Upper lobe of left lung (tissue), 6 donors: Measurements from ENCODE around the gene SMG7. TPM values are rescaled to one million over a fixed set of nuclear protein-coding genes. Genes with fewer than 3 reads are reported as not detected.

Experiments used
- ATAC-seq, 2 donors: fragments of 200-7000 bp; cut with Tn5 transposase; one replicate each; pipeline ENCODE4 v1.9.1; 2022; ENCODE audit warnings: mild to moderate bottlenecking in 2 of 2, moderate library complexity in 2 of 2; ENCODE audit not compliant: low FRiP score in 2 of 2
- DNase-seq, 2 donors: peaks; one replicate each; pipeline ENCODE4 v3.0.0-alpha.2; 2019 to 2020
- H3K27ac ChIP-seq, 4 donors: fragments of 200-600 bp; sonication (generic); one replicate each; pipeline ENCODE4 v1.5.1; 2016 to 2019
- H3K27me3 ChIP-seq, 4 donors: fragments of 200-600 bp; sonication (generic); one replicate each; pipeline ENCODE4 v1.5.1; 2017 to 2019
- H3K36me3 ChIP-seq, 4 donors: fragments of 200-600 bp; sonication (generic); one replicate each; pipeline ENCODE4 v1.5.1; 2016 to 2019
- H3K4me1 ChIP-seq, 4 donors: fragments of 200-600 bp; sonication (generic); one replicate each; pipeline ENCODE4 v1.5.1; 2018 to 2019
- H3K4me3 ChIP-seq, 4 donors: fragments of 200-600 bp; sonication (generic); one replicate each; pipeline ENCODE4 v1.5.1; 2017 to 2019; ENCODE audit warnings: mild to moderate bottlenecking in 2 of 4, moderate library complexity in 1 of 4
- H3K9me3 ChIP-seq, 4 donors: fragments of 200-600 bp; sonication (generic); one replicate each; pipeline ENCODE4 v1.5.1; 2018 to 2019
- CTCF ChIP-seq, 6 experiments: fragments of 450-650 bp in 4 of 6; fragments of 200-600 bp in 2 of 6; sonication (generic) in 2 of 6; IDR thresholded peaks; one replicate each; pipeline ENCODE4 v1.5.1; 2016 to 2019; ENCODE audit warnings: antibody characterized with exemption in 6 of 6
- EP300 ChIP-seq, 4 donors: sonication (generic); formaldehyde crosslinking; IDR thresholded peaks; one replicate each; pipeline ENCODE4 v1.5.1; 2017; ENCODE audit warnings: antibody characterized with exemption in 4 of 4, control low read depth in 2 of 4
- POLR2A ChIP-seq, 4 donors: fragments of 450-650 bp; IDR thresholded peaks; one replicate each; pipeline ENCODE4 v1.5.1; 2016 to 2017; ENCODE audit warnings: antibody characterized with exemption in 4 of 4, mild to moderate bottlenecking in 2 of 4
- POLR2AphosphoS5 ChIP-seq, 2 donors: sonication (generic); formaldehyde crosslinking; IDR thresholded peaks; one replicate each; pipeline ENCODE4 v1.5.1; 2017; ENCODE audit warnings: antibody characterized with exemption in 2 of 2
- WGBS, 2 donors: methylation state at CpG; one replicate each; pipeline ENCODE4 v1.1.5; 2017 to 2018; 5-methylcytosine and 5-hydroxymethylcytosine counted together
- total RNA-seq, 6 donors: library from RNA; depleted of rRNA in 4 of 6; stranded (reverse); fragments of >200 nt in 4 of 6; gene quantifications; one replicate each; pipeline versions ENCODE4 v1.1.0 to v1.2.1, GENCODE V29; 2016 to 2021
- donor health status: DM: no; HTN: no; CAD: no; lungs with moderate emphysema.
- donor health status: DM: no; HTN: yes; CAD: no; lungs with severe emphysema.

Gene SMG7
- total RNA-seq, 6 donors from 2014 or later, result 35.6 to 62.4 (median 50.5) TPM

GRCh38 chr1:183583466-183583865 lies 111.2 kb downstream of the SMG7 start:
- H3K9me3 ChIP-seq, result no peaks in the 10 kb centered on the region
- ATAC-seq (peak; percentile 53 to 72), DNase-seq (peak in 1 of 2 donors; percentile 72)
- peak overlapping the region; percentile 39 to 78 (median 69) for H3K27ac ChIP-seq
- H3K4me3 ChIP-seq, result no peak overlapping the region
- WGBS, 2 donors, result 44 to 59% methylated on average over 6 of the region's 6 CpGs
- H3K36me3 ChIP-seq, result no peaks in the 10 kb centered on the region
- no peaks in the 10 kb centered on the region for H3K27me3 ChIP-seq
- no peak for TF ChIP-seq CTCF (IDR thresholded peaks at IDR 0.05)
- peak in 1 of 4 donors; percentile 40 for TF ChIP-seq EP300 (IDR thresholded peaks at IDR 0.05)
- peak in 1 of 4 donors; percentile 50 for TF ChIP-seq POLR2A (IDR thresholded peaks at IDR 0.05)
- H3K4me1 ChIP-seq, result peaks cover 20 to 38% (median 36%) of the 10 kb centered on the region in 4 donors

GRCh38 chr1:183584147-183584546 lies 111.8 kb downstream of the SMG7 start:
- ATAC-seq (no peak), DNase-seq (peak in 1 of 2 donors; percentile 75)
- Histone ChIP-seq H3K27ac (peak overlapping the region; percentile 25 to 78 (median 69)), H3K27me3 (no peaks in the 10 kb centered on the region), H3K4me3 (no peak overlapping the region), H3K4me1 (peaks cover 15 to 38% (median 34%) of the 10 kb centered on the region in 4 donors), H3K9me3 (no peaks in the 10 kb centered on the region), H3K36me3 (no peaks in the 10 kb centered on the region)
- 55 to 61% methylated on average over 5 of the region's 5 CpGs for WGBS, 2 donors
- TF ChIP-seq CTCF (IDR thresholded peaks at IDR 0.05), result no peak
- no peak for TF ChIP-seq POLR2A (IDR thresholded peaks at IDR 0.05)
- TF ChIP-seq EP300 (IDR thresholded peaks at IDR 0.05), result no peak
- TF ChIP-seq POLR2AphosphoS5 (IDR thresholded peaks at IDR 0.05), result no peak

- Histone ChIP-seq H3K4me3 (no peak overlapping the region), H3K36me3 (no peaks in the 10 kb centered on the region), H3K27ac (peak overlapping the region in 3 of 4 donors; percentile 24 to 78 (median 42)), H3K4me1 (peaks cover 15 to 38% (median 33%) of the 10 kb centered on the region in 4 donors), H3K9me3 (no peaks in the 10 kb centered on the region), H3K27me3 (no peaks in the 10 kb centered on the region)
- WGBS, 2 donors, result 76 to 90% methylated on average over 6 of the region's 6 CpGs
- DNase-seq (no peak), ATAC-seq (no peak)
- TF ChIP-seq EP300 (IDR thresholded peaks at IDR 0.05), result no peak
- no peak for TF ChIP-seq CTCF (IDR thresholded peaks at IDR 0.05)
- TF ChIP-seq POLR2AphosphoS5 (IDR thresholded peaks at IDR 0.05), result no peak
- TF ChIP-seq POLR2A (IDR thresholded peaks at IDR 0.05), result no peak
Observed at GRCh38 chr1:183585038-183585437, 112.7 kb downstream of the SMG7 start.

- whole genome bisulfite sequencing, 2 donors, result 80 to 82% methylated on average over 1 of the region's 1 CpG
- DNase-seq, result no peak
- TF ChIP-seq POLR2A (IDR thresholded peaks at IDR 0.05), result no peak
- no peak for TF ChIP-seq EP300 (IDR thresholded peaks at IDR 0.05)
- no peak for TF ChIP-seq POLR2AphosphoS5 (IDR thresholded peaks at IDR 0.05)
- no peak for TF ChIP-seq CTCF (IDR thresholded peaks at IDR 0.05)
- no peak for ATAC-seq
- Histone ChIP-seq H3K4me1 (peaks cover 11 to 35% (median 33%) of the 10 kb centered on the region in 4 donors), H3K27ac (peak overlapping the region in 2 of 4 donors; percentile 11 to 87), H3K4me3 (no peak overlapping the region), H3K36me3 (no peaks in the 10 kb centered on the region), H3K9me3 (no peaks in the 10 kb centered on the region), H3K27me3 (no peaks in the 10 kb centered on the region)
Observed at GRCh38 chr1:183586455-183586854, 114.2 kb downstream of the SMG7 start.

- Histone ChIP-seq H3K27ac (peak overlapping the region in 2 of 4 donors; percentile 11 to 87), H3K27me3 (no peaks in the 10 kb centered on the region), H3K9me3 (no peaks in the 10 kb centered on the region), H3K36me3 (no peaks in the 10 kb centered on the region), H3K4me3 (peak overlapping the region in 1 of 4 donors; percentile 44), H3K4me1 (peaks cover 7 to 32% (median 28%) of the 10 kb centered on the region in 4 donors)
- WGBS, 2 donors, result 93 to 95% methylated on average over 8 of the region's 8 CpGs
- TF ChIP-seq EP300 (IDR thresholded peaks at IDR 0.05) (no peak), POLR2A (IDR thresholded peaks at IDR 0.05) (no peak), CTCF (IDR thresholded peaks at IDR 0.05) (no peak)
- DNase-seq (no peak), ATAC-seq (no peak)
Observed at GRCh38 chr1:183586926-183587325, 114.6 kb downstream of the SMG7 start.
